SIG-M5 treated with dmso at 0.1 percent for 504 hours (cell line): ENCODE measurements around the gene DNAJB6.

Experiments
- DNase-seq: peaks from one replicate; lab custom pipeline; 2025; ENCODE audit not compliant: unreplicated experiment; lab: John Stamatoyannopoulos, UW

DNAJB6 gene

GRCh38 chr7:157362729-157363128 is 25.9 kb downstream of the DNAJB6 start:
- no peak for DNase-seq

- no peak for DNase-seq
These were observed 29.9 kb downstream of the DNAJB6 start for GRCh38 chr7:157366722-157367121.

DNA sequence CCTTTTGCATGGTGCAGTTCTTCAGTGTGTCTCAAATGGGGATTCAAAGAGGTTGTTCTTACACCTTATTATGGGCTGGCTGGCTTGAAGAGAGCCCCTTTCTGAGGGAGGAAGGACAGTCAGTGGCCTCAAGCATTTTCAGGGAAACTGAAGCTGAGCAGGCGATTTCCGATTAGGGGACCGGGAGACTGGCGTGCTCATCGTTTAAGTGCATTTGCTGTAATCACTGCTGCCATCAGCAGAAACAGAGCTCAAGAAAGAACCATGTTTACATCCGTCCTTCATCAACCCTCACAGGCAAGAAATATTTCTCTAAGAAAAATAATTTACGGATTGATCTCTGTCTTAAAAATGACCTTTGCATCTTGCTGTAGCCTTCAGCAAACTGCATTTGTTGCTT is 32.2 kb downstream of the DNAJB6 start:
- no peak for DNase-seq

GRCh38 chr7:157370742-157371141 is 33.9 kb downstream of the DNAJB6 start:
- DNase-seq, result no peak

DNA sequence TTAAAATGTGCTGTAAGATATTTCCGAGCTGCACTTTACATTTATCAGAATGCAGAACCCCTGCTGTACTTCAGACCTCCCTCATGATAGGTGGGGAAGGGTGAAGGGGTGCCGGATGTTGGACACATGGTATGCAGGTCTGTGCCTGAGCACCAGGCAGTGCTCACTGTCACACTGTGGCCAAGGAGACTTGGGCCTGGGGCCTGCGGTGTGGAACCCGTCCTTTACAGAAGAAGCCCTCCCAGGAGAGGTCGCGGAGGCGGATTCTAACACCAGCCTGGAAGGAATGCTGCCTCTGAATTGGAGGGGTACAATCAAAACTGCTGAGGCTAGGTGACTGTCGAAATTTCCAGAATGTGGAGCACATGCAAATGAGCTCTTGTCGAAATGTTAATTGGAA is 34.5 kb downstream of the DNAJB6 start:
- DNase-seq, result no peak

DNA sequence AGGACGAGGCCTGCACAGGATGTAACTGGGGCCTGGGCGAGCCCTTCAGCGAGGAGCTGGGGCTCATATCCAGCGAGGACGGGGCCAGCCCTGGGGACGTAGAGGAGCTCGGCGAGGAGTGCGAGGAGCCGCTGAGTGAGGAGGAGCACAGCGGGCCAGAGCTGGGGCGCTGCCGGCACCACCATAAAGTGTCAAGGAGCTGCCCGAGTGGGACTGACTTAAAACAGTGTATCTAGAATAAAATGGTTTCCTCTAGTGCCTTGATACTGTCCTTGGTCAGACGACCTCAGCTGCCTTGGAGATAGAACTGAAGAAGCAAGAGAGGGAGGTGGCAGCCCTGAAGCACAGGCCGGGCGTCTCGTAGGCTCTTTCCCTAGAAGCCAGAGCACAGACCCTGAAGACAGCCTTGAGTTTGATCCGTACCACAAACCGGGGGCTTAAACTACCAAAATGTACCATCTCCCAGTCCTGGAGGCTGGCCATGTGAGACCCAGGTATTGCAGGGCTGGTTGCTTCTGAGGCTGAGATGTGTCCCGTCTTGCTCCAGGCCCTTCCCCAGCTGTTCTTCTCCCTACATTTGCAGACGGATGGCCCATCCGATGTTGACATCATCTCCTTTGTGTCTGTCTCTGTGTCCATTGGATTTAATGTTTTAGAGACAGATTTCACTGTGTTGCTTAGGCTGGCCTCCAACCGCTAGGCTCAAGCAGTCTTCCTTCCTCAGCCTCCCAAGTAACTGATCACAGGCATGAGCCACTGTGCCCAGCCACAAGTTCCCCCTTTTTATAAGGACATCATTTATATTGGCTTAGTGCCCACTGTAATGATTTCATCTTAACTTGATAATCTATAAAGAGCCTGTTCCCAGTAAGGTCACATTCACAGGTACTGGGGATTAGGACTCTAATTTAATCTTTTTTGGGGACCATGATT is 35.8 kb downstream of the DNAJB6 start:
- DNase-seq, result no peak

DNA sequence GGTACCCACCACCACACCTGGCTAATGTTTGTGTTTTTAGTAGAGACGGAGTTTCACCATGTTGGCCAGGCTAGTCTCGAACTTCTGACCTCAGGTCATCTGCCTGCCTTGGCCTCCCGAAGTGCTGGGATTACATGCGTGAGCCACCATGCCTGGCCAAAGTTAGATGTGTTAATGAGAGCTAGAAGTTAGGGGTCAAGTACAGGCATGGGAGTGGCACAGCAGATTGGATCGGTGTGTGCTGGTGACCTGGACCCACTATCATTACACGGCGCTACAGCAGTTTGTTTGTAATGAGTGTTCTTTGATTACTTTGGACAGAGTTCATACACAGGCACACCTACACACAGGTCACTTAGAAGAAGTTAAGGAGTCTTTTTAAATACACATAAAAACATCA is 36.7 kb downstream of the DNAJB6 start:
- no peak for DNase-seq

DNA sequence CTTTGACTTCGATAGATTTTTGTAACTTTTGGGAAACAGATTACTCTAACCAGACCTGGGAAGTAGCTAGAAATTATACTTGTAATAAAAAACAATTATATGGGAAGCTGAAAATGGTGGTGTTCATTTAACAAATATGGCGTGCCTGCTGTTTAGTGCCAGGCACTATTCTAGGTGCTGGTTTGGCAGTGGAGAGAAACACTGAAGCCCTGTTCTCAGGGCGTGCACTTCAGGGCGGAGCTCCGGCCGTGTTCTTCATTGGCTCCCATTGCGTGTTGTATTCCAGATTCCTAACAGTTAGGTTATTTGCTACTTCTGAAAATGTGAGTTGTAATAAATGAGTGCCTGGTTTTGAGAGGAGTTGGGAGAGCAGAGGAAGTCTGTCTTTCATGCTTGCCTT is 38.6 kb downstream of the DNAJB6 start:
- no peak for DNase-seq

- DNase-seq, result no peak
These were observed 40.8 kb downstream of the DNAJB6 start for GRCh38 chr7:157377436-157378124.

- DNase-seq, result no peak
These were observed 41.6 kb downstream of the DNAJB6 start for GRCh38 chr7:157378390-157378789.

DNA sequence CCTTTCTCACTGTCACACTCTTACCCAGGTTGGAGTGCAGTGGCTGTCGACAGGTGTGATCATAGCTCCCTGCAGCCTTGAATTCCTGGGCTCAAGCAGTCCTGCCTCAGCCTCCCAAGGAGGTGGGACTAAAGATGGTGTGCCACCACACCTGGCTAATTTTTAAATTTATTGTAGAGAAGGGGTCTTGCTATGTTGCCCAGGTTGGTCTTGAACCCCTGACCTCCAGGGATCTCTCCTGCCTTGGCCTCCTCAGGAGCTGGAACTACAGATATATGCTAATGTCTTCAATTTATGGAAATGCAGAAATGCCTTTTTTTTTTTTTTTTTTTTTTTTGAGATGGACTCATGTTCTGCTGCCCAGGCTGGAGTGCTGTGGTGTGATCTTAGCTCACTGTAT is 42.7 kb downstream of the DNAJB6 start:
- no peak for DNase-seq

GRCh38 chr7:157380416-157380815 is 43.6 kb downstream of the DNAJB6 start:
- DNase-seq, result no peak

- DNase-seq, result no peak
These were observed 47.1 kb downstream of the DNAJB6 start for GRCh38 chr7:157383868-157384267.

DNA sequence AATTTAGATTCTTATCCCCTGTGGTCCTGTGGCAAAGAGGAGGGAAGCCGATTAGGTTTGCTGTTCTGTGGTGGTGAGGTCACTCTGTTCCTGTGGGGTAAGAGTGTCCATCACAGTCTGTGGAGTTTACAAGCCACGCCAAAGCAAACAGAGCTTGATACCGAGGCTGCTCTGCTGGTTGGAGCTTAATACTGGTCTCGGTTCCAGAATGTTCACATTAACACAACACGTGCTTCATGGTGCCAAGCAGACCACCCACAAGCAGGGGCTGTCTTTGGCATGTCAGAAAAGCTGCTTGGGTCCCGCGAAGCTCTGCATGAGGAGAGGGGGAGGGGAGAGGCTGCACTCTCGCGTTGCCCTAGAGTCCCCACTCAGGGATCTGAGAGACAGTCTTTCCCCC is 47.5 kb downstream of the DNAJB6 start:
- DNase-seq, result peak; percentile 2

- peak; percentile 78 for DNase-seq
These were observed 50.4 kb downstream of the DNAJB6 start for GRCh38 chr7:157386979-157387800.

- no peak for DNase-seq
These were observed 51.5 kb downstream of the DNAJB6 start for GRCh38 chr7:157388301-157388700.

GRCh38 chr7:157389951-157390730 is 53.3 kb downstream of the DNAJB6 start:
- peak; percentile 63 for DNase-seq

DNA sequence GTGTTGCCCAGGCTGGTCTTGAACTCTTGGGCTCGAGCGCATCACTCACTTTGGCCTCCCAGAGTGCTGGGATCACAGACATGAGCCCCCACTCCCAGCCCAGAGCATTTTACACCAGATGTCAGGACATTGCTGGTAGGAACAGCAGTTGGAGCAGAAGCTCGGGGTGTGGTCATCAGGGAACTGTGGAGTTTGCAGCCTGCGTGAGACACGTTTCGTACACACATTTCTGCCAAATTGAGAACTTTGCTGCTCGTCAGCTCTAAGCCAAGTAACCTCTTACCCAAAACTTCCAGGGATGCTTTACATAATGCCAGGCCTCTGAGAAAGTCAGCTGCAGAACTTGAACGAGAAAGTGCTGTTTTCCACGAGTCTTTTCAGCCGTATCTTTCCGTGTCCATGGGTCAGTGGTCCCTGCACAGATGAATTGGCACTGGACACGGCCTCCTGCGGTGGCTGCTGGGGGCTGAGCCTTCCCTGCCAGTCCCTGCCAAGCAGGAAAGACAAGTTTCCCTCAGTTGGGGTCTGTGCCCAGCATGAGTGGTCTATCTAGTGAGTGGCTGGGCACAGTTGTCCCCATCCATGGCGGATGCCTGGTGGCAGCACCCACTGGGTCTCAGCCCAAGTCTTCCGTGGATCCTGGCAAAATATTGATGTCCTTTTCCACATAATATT is 54.4 kb downstream of the DNAJB6 start:
- no peak for DNase-seq

GRCh38 chr7:157392256-157393037 is 55.6 kb downstream of the DNAJB6 start:
- DNase-seq, result no peak
